ENCODE results near the gene HEG1. TPM values are rescaled to one million over a fixed set of nuclear protein-coding genes. Genes with fewer than 3 reads are reported as not detected.
A peak's percentile ranks its signal among the peaks of the same experiment; 100 is the strongest.

The HEG1 gene
- total and polyA plus RNA-seq, 2 experiments from 2014 or later, result 1.8 to 8.8 TPM

DNA sequence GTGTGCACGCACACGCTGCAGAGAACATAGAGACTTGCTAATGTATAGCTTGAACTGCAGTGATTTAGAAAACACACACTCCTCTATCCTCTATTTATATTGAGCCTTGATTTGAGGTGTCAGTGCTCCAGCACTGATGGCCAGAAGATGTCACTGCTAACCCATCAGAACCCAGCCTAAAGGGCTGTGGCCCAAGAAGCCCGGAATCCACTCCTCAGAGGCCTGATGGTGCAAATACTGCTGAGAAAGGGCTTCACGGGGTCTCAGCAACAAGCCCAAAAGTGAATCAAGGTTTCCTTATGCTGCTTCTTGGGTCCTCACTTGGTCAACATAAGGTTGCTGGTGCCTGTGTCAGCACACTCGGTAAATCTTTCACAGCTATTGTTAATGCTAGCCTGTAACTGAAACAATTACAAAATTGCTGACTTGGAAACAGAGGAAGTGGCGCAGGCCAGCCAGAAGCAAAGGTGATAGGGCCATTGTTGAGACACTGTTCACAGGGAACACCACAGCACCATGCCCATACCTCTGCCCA is 60.3 kb downstream of the HEG1 start:
- no peak overlapping the region; the same call in 2 of the 3 replicates for H3K4me3 Mint-ChIP-seq
- peak overlapping the region; percentile 12; the same call in 1 of the 2 replicates for H3K27ac Mint-ChIP-seq

More for the DNA sequence above, 60.3 kb downstream of the HEG1 start:
- Histone ChIP-seq H3K79me2 (replicated peaks; ENCODE audit: insufficient read depth) (no peaks in the 10 kb centered on the region), H3K4me2 (no peak overlapping the region), H3K4me3 (no peak overlapping the region), H3K36me3 (ENCODE audit: insufficient read depth) (no peaks in the 10 kb centered on the region), H3K27ac (ENCODE audit: low read depth) (no peak overlapping the region; the same call in 1 of the 2 replicates), H3F3A (replicated peaks; ENCODE audit: low read depth) (no peaks in the 10 kb centered on the region), H3K4me1 (ENCODE audit: insufficient read depth) (peaks cover 38% of the 10 kb centered on the region), H2AFZ (peak overlapping the region; percentile 43; the same call in 1 of the 2 replicates), H4K20me1 (replicated peaks; ENCODE audit: insufficient read depth) (no peaks in the 10 kb centered on the region), H3K27me3 (ENCODE audit: insufficient read depth) (no peaks in the 10 kb centered on the region), H3K9me2 (ENCODE audit: insufficient read depth) (no peaks in the 10 kb centered on the region)
- Mint-ChIP-seq H3K27me3 (ENCODE audit: insufficient read depth, low read depth, poor library complexity) (peaks cover 10% of the 10 kb centered on the region), H3K36me3 (ENCODE audit: low read depth) (peaks cover 12% of the 10 kb centered on the region; the same call in 2 of the 3 replicates), H3K4me1 (peaks cover 45% of the 10 kb centered on the region), H3K9me3 (no peaks in the 10 kb centered on the region)
- TF ChIP-seq STAT1 (IDR thresholded peaks at IDR 0.05; ENCODE audit: unreplicated experiment), result no peak
- TF ChIP-seq EZH2phosphoT487 (IDR thresholded peaks at IDR 0.05; ENCODE audit: unreplicated experiment), result no peak
- TF ChIP-seq POLR2AphosphoS5 (IDR thresholded peaks at IDR 0.05; ENCODE audit: low read depth), result no peak
- TF ChIP-seq, protein P1, sequence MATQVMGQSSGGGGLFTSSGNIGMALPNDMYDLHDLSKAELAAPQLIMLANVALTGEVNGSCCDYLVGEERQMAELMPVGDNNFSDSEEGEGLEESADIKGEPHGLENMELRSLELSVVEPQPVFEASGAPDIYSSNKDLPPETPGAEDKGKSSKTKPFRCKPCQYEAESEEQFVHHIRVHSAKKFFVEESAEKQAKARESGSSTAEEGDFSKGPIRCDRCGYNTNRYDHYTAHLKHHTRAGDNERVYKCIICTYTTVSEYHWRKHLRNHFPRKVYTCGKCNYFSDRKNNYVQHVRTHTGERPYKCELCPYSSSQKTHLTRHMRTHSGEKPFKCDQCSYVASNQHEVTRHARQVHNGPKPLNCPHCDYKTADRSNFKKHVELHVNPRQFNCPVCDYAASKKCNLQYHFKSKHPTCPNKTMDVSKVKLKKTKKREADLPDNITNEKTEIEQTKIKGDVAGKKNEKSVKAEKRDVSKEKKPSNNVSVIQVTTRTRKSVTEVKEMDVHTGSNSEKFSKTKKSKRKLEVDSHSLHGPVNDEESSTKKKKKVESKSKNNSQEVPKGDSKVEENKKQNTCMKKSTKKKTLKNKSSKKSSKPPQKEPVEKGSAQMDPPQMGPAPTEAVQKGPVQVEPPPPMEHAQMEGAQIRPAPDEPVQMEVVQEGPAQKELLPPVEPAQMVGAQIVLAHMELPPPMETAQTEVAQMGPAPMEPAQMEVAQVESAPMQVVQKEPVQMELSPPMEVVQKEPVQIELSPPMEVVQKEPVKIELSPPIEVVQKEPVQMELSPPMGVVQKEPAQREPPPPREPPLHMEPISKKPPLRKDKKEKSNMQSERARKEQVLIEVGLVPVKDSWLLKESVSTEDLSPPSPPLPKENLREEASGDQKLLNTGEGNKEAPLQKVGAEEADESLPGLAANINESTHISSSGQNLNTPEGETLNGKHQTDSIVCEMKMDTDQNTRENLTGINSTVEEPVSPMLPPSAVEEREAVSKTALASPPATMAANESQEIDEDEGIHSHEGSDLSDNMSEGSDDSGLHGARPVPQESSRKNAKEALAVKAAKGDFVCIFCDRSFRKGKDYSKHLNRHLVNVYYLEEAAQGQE (IDR thresholded peaks at IDR 0.05; ENCODE audit: unreplicated experiment), result no peak
- TF ChIP-seq, protein P2, sequence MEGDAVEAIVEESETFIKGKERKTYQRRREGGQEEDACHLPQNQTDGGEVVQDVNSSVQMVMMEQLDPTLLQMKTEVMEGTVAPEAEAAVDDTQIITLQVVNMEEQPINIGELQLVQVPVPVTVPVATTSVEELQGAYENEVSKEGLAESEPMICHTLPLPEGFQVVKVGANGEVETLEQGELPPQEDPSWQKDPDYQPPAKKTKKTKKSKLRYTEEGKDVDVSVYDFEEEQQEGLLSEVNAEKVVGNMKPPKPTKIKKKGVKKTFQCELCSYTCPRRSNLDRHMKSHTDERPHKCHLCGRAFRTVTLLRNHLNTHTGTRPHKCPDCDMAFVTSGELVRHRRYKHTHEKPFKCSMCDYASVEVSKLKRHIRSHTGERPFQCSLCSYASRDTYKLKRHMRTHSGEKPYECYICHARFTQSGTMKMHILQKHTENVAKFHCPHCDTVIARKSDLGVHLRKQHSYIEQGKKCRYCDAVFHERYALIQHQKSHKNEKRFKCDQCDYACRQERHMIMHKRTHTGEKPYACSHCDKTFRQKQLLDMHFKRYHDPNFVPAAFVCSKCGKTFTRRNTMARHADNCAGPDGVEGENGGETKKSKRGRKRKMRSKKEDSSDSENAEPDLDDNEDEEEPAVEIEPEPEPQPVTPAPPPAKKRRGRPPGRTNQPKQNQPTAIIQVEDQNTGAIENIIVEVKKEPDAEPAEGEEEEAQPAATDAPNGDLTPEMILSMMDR (conservative IDR thresholded peaks at IDR 0.05; ENCODE audit: low read depth in 2 of 2), result peak; percentile 90 to 92
- TF ChIP-seq, protein P3, sequence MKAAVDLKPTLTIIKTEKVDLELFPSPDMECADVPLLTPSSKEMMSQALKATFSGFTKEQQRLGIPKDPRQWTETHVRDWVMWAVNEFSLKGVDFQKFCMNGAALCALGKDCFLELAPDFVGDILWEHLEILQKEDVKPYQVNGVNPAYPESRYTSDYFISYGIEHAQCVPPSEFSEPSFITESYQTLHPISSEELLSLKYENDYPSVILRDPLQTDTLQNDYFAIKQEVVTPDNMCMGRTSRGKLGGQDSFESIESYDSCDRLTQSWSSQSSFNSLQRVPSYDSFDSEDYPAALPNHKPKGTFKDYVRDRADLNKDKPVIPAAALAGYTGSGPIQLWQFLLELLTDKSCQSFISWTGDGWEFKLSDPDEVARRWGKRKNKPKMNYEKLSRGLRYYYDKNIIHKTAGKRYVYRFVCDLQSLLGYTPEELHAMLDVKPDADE (IDR thresholded peaks at IDR 0.05), result no peak
- peak; percentile 86 for DNase-seq (ENCODE audit: low spot score)
- peak; percentile 89 for ATAC-seq
